ENCODE data around the gene MAP1B. TPM values are rescaled to one million over a fixed set of nuclear protein-coding genes. Genes with fewer than 3 reads are reported as not detected.

The MAP1B gene
- total RNA-seq, 1 donor from 2014 or later, result 2,530 TPM

DNA sequence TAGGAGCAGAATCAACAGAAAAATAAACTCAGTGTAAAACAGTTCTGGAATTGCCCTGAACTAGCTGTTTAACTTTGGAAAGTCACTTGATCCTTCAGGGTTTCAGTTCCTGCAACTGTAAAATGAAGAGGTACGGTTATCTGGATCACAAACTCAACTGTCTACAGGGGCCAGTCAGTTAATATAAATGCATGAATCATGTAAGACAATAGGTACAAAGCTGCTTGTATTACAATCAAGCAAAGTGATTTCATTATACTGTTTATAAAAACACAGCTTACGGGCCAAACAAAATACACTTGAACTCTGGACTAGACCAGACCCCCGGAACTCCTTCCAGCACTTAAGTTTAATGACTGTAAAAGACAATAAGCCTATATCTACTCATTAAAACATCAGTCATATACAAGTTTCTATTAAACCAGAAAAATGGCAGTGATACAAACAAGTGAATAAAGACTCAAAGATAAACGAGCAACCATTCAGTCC, 139.7 kb downstream of the MAP1B start:
- Mint-ChIP-seq H3K36me3 (ENCODE audit: unreplicated experiment) (no peaks in the 10 kb centered on the region), H3K27me3 (ENCODE audit: unreplicated experiment) (no peaks in the 10 kb centered on the region), H3K4me3 (ENCODE audit: unreplicated experiment) (no peak overlapping the region), H3K4me1 (ENCODE audit: low read depth, unreplicated experiment) (peaks cover 35% of the 10 kb centered on the region), H3K27ac (ENCODE audit: unreplicated experiment) (no peak overlapping the region), H3K9me3 (ENCODE audit: unreplicated experiment) (peaks cover 2% of the 10 kb centered on the region)
- DNase-seq, result no peak
- TF ChIP-seq, protein P1, sequence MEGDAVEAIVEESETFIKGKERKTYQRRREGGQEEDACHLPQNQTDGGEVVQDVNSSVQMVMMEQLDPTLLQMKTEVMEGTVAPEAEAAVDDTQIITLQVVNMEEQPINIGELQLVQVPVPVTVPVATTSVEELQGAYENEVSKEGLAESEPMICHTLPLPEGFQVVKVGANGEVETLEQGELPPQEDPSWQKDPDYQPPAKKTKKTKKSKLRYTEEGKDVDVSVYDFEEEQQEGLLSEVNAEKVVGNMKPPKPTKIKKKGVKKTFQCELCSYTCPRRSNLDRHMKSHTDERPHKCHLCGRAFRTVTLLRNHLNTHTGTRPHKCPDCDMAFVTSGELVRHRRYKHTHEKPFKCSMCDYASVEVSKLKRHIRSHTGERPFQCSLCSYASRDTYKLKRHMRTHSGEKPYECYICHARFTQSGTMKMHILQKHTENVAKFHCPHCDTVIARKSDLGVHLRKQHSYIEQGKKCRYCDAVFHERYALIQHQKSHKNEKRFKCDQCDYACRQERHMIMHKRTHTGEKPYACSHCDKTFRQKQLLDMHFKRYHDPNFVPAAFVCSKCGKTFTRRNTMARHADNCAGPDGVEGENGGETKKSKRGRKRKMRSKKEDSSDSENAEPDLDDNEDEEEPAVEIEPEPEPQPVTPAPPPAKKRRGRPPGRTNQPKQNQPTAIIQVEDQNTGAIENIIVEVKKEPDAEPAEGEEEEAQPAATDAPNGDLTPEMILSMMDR (IDR thresholded peaks at IDR 0.05; ENCODE audit: partially characterized antibody, unreplicated experiment), result no peak

DNA sequence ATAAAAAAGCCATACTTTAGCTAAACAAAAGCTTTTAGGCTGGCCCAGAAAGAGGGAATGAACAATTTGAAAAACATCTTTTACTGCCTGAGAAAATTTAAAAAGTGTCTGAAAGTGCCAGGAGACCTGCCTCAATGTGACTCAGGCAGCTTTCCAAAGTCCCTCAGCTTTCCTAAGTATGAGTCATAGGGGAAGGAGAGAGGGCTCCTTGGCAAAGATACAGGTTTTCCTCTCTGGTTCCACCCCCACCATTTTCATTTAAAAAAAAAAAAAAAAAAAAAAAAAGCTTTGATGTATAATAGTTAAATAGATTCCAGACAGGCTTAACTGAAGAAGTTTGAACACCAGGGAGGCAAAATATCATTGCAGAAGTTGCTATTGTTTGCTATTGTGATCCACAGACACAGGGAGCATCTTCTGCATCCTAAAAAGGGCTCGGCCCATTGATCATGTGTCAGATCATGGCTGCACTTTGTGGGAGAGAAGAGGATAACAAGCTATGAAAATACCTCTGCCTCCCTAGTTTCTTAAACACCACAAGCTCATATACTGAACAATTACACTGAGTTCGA, 141.2 kb downstream of the MAP1B start:
- TF ChIP-seq, protein P1 (IDR thresholded peaks at IDR 0.05; ENCODE audit: partially characterized antibody, unreplicated experiment), result no peak
- no peaks in the 10 kb centered on the region for H3K36me3 Mint-ChIP-seq (ENCODE audit: unreplicated experiment)
- no peak overlapping the region for H3K27ac Mint-ChIP-seq (ENCODE audit: unreplicated experiment)
- no peak for DNase-seq
- H3K4me3 Mint-ChIP-seq (ENCODE audit: unreplicated experiment), result no peak overlapping the region
- H3K4me1 Mint-ChIP-seq (ENCODE audit: low read depth, unreplicated experiment), result peaks cover 23% of the 10 kb centered on the region
- H3K9me3 Mint-ChIP-seq (ENCODE audit: unreplicated experiment), result no peaks in the 10 kb centered on the region
- H3K27me3 Mint-ChIP-seq (ENCODE audit: unreplicated experiment), result no peaks in the 10 kb centered on the region

DNA sequence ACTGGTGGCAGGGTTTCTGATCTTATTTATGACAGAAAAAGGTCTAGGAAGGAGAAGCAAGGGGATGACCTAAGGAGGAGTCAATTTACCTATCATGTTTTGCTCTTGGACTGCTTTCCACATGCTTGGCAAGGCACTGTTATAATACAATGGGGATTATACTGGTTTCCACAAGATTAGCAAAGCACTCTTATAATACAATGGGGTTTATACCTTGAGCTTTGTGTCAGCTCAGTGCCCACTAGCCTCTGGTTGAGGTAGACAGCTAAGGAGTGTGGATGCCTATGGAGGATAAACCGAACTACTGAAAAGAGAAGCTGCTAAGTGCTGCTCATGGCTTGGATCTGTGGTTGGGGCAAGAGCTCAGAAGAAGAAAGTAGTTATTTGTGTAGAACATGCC, 144.1 kb downstream of the MAP1B start:
- no peak overlapping the region for H3K4me3 Mint-ChIP-seq (ENCODE audit: unreplicated experiment)
- H3K27me3 Mint-ChIP-seq (ENCODE audit: unreplicated experiment), result no peaks in the 10 kb centered on the region

DNA sequence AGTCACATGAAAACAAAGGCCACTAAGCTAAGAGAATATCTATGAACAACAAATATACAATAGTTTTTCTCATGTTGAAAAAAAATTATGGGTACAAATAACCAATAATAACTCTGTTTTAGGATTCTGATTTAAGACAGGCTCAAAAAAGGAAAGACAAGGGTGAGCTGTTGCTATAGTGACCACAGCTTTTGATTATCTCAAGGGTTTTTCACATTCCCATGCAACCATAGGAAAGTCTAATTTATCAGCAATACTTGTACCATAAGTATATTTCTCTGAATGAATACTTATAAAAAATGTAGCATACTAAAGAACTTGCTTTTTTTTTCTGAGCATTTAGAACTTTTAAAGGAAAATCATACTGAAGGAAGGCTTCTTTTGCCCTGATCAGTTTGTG, 144.7 kb downstream of the MAP1B start:
- Mint-ChIP-seq H3K4me1 (ENCODE audit: low read depth, unreplicated experiment) (peaks cover 5% of the 10 kb centered on the region), H3K27ac (ENCODE audit: unreplicated experiment) (no peak overlapping the region), H3K9me3 (ENCODE audit: unreplicated experiment) (no peaks in the 10 kb centered on the region)

More for the DNA sequence above, 144.1 kb downstream of the MAP1B start:
- TF ChIP-seq, protein P1 (IDR thresholded peaks at IDR 0.05; ENCODE audit: partially characterized antibody, unreplicated experiment), result no peak
- Mint-ChIP-seq H3K9me3 (ENCODE audit: unreplicated experiment) (no peaks in the 10 kb centered on the region), H3K36me3 (ENCODE audit: unreplicated experiment) (no peaks in the 10 kb centered on the region), H3K4me1 (ENCODE audit: low read depth, unreplicated experiment) (peaks cover 10% of the 10 kb centered on the region), H3K27ac (ENCODE audit: unreplicated experiment) (no peak overlapping the region)
- DNase-seq, result no peak

DNA sequence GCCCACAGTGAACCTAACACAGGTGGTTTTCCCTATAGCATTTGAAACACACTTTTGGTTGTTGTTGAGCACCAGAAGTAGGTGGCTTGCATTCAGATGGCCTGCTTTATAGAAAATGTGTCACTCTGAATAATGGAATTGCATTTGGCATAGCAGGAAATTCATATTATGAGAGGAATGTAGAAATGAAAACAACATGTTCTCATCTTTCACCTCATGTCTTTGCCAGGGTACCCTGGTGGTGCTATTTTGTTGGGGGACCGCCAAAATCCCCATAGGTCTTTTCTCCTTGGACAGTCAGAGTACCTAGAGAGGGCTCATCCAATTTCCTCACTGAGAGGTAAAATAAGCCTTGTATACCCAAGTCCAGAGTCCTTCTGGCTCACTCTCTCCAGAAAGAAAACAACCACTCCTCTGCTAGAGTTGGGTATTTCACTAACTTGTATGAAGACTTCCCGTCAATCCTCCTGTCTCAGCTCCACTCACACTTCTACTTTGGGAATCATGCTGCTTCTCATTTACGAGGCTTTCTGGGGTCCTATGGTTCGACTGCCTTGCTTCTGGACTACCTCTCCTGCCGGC, 145.4 kb downstream of the MAP1B start:
- Mint-ChIP-seq H3K4me3 (ENCODE audit: unreplicated experiment) (no peak overlapping the region), H3K27ac (ENCODE audit: unreplicated experiment) (no peak overlapping the region), H3K36me3 (ENCODE audit: unreplicated experiment) (no peaks in the 10 kb centered on the region), H3K27me3 (ENCODE audit: unreplicated experiment) (no peaks in the 10 kb centered on the region), H3K9me3 (ENCODE audit: unreplicated experiment) (no peaks in the 10 kb centered on the region), H3K4me1 (ENCODE audit: low read depth, unreplicated experiment) (peaks cover 3% of the 10 kb centered on the region)
- DNase-seq, result no peak
- TF ChIP-seq, protein P1 (IDR thresholded peaks at IDR 0.05; ENCODE audit: partially characterized antibody, unreplicated experiment), result no peak

More for the DNA sequence above, 144.7 kb downstream of the MAP1B start:
- H3K27me3 Mint-ChIP-seq (ENCODE audit: unreplicated experiment), result no peaks in the 10 kb centered on the region
- no peaks in the 10 kb centered on the region for H3K36me3 Mint-ChIP-seq (ENCODE audit: unreplicated experiment)
- no peak for DNase-seq
- H3K4me3 Mint-ChIP-seq (ENCODE audit: unreplicated experiment), result no peak overlapping the region
- TF ChIP-seq, protein P1 (IDR thresholded peaks at IDR 0.05; ENCODE audit: partially characterized antibody, unreplicated experiment), result no peak
